Activated T-helper 17 cell treated with anti-CD3 and anti-CD28 coated beads, Interleukin-2, amount 50 U/mL, for 72 hours (primary cell): ENCODE measurements around the gene PPM1L. TPM values are rescaled to one million over a fixed set of nuclear protein-coding genes. Genes with fewer than 3 reads are reported as not detected.

Experiments used
- ATAC-seq: fragments of 150-1000 bp; cut with Tn5 transposase; replicated peaks from 2 replicates; pipeline ENCODE4 v1.10.0; 2021; ENCODE audit warnings: mild to moderate bottlenecking, moderate library complexity
- H3K27ac Mint-ChIP-seq: one replicate; pipeline ENCODE4 v1.8.0; 2022; ENCODE audit warnings: mixed read lengths
- H3K27me3 Mint-ChIP-seq: one replicate; pipeline ENCODE4 v1.8.0; 2022; ENCODE audit warnings: mixed read lengths
- H3K36me3 Mint-ChIP-seq: one replicate; pipeline ENCODE4 v1.8.0; 2022; ENCODE audit warnings: low read depth, mild to moderate bottlenecking, mixed read lengths
- H3K4me1 Mint-ChIP-seq: one replicate; pipeline ENCODE4 v1.8.0; 2022; ENCODE audit warnings: mixed read lengths
- H3K4me3 Mint-ChIP-seq: one replicate; pipeline ENCODE4 v1.8.0; 2022; ENCODE audit warnings: mild to moderate bottlenecking, mixed read lengths
- H3K9me3 Mint-ChIP-seq: one replicate; pipeline ENCODE4 v1.8.0; 2022; ENCODE audit warnings: mixed read lengths
- total RNA-seq, 2 donors: library from RNA; stranded (reverse); gene quantifications; one replicate each; pipeline ENCODE4 v1.2.3, GENCODE V29; 2022

PPM1L gene
- total RNA-seq, 2 donors from 2014 or later = 2.1 to 3.1 TPM

GRCh38 chr3:160809453-160809852 is 53.4 kb downstream of the PPM1L start:
- Mint-ChIP-seq H3K27ac (peak overlapping the region; percentile 37), H3K9me3 (no peaks in the 10 kb centered on the region), H3K36me3 (no peaks in the 10 kb centered on the region), H3K27me3 (peaks cover 5% of the 10 kb centered on the region), H3K4me1 (no peaks in the 10 kb centered on the region), H3K4me3 (no peak overlapping the region)
- no peak for ATAC-seq

- Mint-ChIP-seq H3K4me3 (no peak overlapping the region), H3K27me3 (peaks cover 5% of the 10 kb centered on the region), H3K9me3 (no peaks in the 10 kb centered on the region), H3K36me3 (no peaks in the 10 kb centered on the region), H3K27ac (no peak overlapping the region), H3K4me1 (no peaks in the 10 kb centered on the region)
- ATAC-seq = no peak
These were observed 54.6 kb downstream of the PPM1L start for GRCh38 chr3:160810362-160811236.

GRCh38 chr3:160811237-160811548 is 55.2 kb downstream of the PPM1L start:
- Mint-ChIP-seq H3K4me3 (no peak overlapping the region), H3K27ac (no peak overlapping the region), H3K27me3 (peaks cover 5% of the 10 kb centered on the region), H3K9me3 (no peaks in the 10 kb centered on the region), H3K36me3 (no peaks in the 10 kb centered on the region), H3K4me1 (no peaks in the 10 kb centered on the region)
- ATAC-seq = no peak

GRCh38 chr3:160812304-160812703 is 56.3 kb downstream of the PPM1L start:
- Mint-ChIP-seq H3K9me3 (no peaks in the 10 kb centered on the region), H3K36me3 (no peaks in the 10 kb centered on the region), H3K4me3 (no peak overlapping the region), H3K27ac (no peak overlapping the region), H3K27me3 (peaks cover 5% of the 10 kb centered on the region), H3K4me1 (no peaks in the 10 kb centered on the region)
- ATAC-seq = no peak

- Mint-ChIP-seq H3K36me3 (no peaks in the 10 kb centered on the region), H3K4me3 (no peak overlapping the region), H3K27ac (no peak overlapping the region), H3K4me1 (no peaks in the 10 kb centered on the region), H3K27me3 (peaks cover 5% of the 10 kb centered on the region), H3K9me3 (no peaks in the 10 kb centered on the region)
- ATAC-seq = no peak
These were observed 59.2 kb downstream of the PPM1L start for GRCh38 chr3:160815280-160815679.

GRCh38 chr3:160820022-160820421 is 64.0 kb downstream of the PPM1L start:
- no peak for ATAC-seq
- no peaks in the 10 kb centered on the region for H3K9me3 Mint-ChIP-seq

GRCh38 chr3:160820430-160820829 is 64.4 kb downstream of the PPM1L start:
- Mint-ChIP-seq H3K27ac (no peak overlapping the region), H3K27me3 (no peaks in the 10 kb centered on the region), H3K4me3 (no peak overlapping the region), H3K9me3 (no peaks in the 10 kb centered on the region), H3K4me1 (no peaks in the 10 kb centered on the region), H3K36me3 (no peaks in the 10 kb centered on the region)
- no peak for ATAC-seq

More at GRCh38 chr3:160820022-160820421, 64.0 kb downstream of the PPM1L start:
- no peaks in the 10 kb centered on the region for H3K27me3 Mint-ChIP-seq
- no peaks in the 10 kb centered on the region for H3K4me1 Mint-ChIP-seq
- no peak overlapping the region for H3K4me3 Mint-ChIP-seq
- no peak overlapping the region for H3K27ac Mint-ChIP-seq
- no peaks in the 10 kb centered on the region for H3K36me3 Mint-ChIP-seq

- H3K4me1 Mint-ChIP-seq = no peaks in the 10 kb centered on the region
- no peaks in the 10 kb centered on the region for H3K27me3 Mint-ChIP-seq
- H3K4me3 Mint-ChIP-seq = no peak overlapping the region
- no peak for ATAC-seq
- no peaks in the 10 kb centered on the region for H3K9me3 Mint-ChIP-seq
- H3K27ac Mint-ChIP-seq = no peak overlapping the region
- H3K36me3 Mint-ChIP-seq = no peaks in the 10 kb centered on the region
These were observed 66.9 kb downstream of the PPM1L start for GRCh38 chr3:160822936-160823335.

GRCh38 chr3:160825311-160825800 is 69.3 kb downstream of the PPM1L start:
- Mint-ChIP-seq H3K27me3 (no peaks in the 10 kb centered on the region), H3K4me1 (no peaks in the 10 kb centered on the region), H3K4me3 (no peak overlapping the region), H3K9me3 (no peaks in the 10 kb centered on the region), H3K36me3 (no peaks in the 10 kb centered on the region), H3K27ac (no peak overlapping the region)
- ATAC-seq = no peak

- no peak for ATAC-seq
- H3K27ac Mint-ChIP-seq = no peak overlapping the region
- H3K4me1 Mint-ChIP-seq = no peaks in the 10 kb centered on the region
- no peaks in the 10 kb centered on the region for H3K36me3 Mint-ChIP-seq
- no peaks in the 10 kb centered on the region for H3K27me3 Mint-ChIP-seq
- no peaks in the 10 kb centered on the region for H3K9me3 Mint-ChIP-seq
- no peak overlapping the region for H3K4me3 Mint-ChIP-seq
These were observed 70.4 kb downstream of the PPM1L start for GRCh38 chr3:160826408-160826807.

- Mint-ChIP-seq H3K9me3 (no peaks in the 10 kb centered on the region), H3K36me3 (no peaks in the 10 kb centered on the region), H3K27ac (no peak overlapping the region), H3K4me1 (no peaks in the 10 kb centered on the region), H3K27me3 (no peaks in the 10 kb centered on the region), H3K4me3 (no peak overlapping the region)
- no peak for ATAC-seq
These were observed 71.0 kb downstream of the PPM1L start for GRCh38 chr3:160826991-160827390.

GRCh38 chr3:160827516-160827915 is 71.5 kb downstream of the PPM1L start:
- no peaks in the 10 kb centered on the region for H3K36me3 Mint-ChIP-seq
- H3K27me3 Mint-ChIP-seq = no peaks in the 10 kb centered on the region
- H3K9me3 Mint-ChIP-seq = no peaks in the 10 kb centered on the region
- no peak overlapping the region for H3K4me3 Mint-ChIP-seq
- no peak for ATAC-seq
- no peaks in the 10 kb centered on the region for H3K4me1 Mint-ChIP-seq
- no peak overlapping the region for H3K27ac Mint-ChIP-seq

GRCh38 chr3:160828880-160829279 is 72.8 kb downstream of the PPM1L start:
- ATAC-seq = no peak
- Mint-ChIP-seq H3K9me3 (no peaks in the 10 kb centered on the region), H3K36me3 (no peaks in the 10 kb centered on the region), H3K27ac (no peak overlapping the region), H3K27me3 (no peaks in the 10 kb centered on the region), H3K4me1 (no peaks in the 10 kb centered on the region), H3K4me3 (no peak overlapping the region)

- H3K27me3 Mint-ChIP-seq = no peaks in the 10 kb centered on the region
- H3K4me3 Mint-ChIP-seq = no peak overlapping the region
- no peaks in the 10 kb centered on the region for H3K36me3 Mint-ChIP-seq
- no peak overlapping the region for H3K27ac Mint-ChIP-seq
- peaks cover 3% of the 10 kb centered on the region for H3K9me3 Mint-ChIP-seq
- ATAC-seq = no peak
- no peaks in the 10 kb centered on the region for H3K4me1 Mint-ChIP-seq
These were observed 73.5 kb downstream of the PPM1L start for GRCh38 chr3:160829486-160830009.

GRCh38 chr3:160830796-160831195 is 74.8 kb downstream of the PPM1L start:
- Mint-ChIP-seq H3K4me3 (no peak overlapping the region), H3K9me3 (peaks cover 8% of the 10 kb centered on the region), H3K4me1 (no peaks in the 10 kb centered on the region), H3K27ac (no peak overlapping the region), H3K36me3 (no peaks in the 10 kb centered on the region), H3K27me3 (peaks cover 3% of the 10 kb centered on the region)
- ATAC-seq = no peak
